Erythroblast (primary cell): ENCODE data around the gene APBB2.

Experiments used
- GATA1 ChIP-seq: IDR thresholded peaks from 2 replicates; pipeline ENCODE4 v1.6.1; 2011; ENCODE audit warnings: low read depth, mild to moderate bottlenecking, control low read depth, low read length, moderate library complexity
- POLR2A ChIP-seq: IDR thresholded peaks from 2 replicates; pipeline ENCODE4 v1.6.1; 2011; ENCODE audit warnings: mild to moderate bottlenecking, low read length

DNA sequence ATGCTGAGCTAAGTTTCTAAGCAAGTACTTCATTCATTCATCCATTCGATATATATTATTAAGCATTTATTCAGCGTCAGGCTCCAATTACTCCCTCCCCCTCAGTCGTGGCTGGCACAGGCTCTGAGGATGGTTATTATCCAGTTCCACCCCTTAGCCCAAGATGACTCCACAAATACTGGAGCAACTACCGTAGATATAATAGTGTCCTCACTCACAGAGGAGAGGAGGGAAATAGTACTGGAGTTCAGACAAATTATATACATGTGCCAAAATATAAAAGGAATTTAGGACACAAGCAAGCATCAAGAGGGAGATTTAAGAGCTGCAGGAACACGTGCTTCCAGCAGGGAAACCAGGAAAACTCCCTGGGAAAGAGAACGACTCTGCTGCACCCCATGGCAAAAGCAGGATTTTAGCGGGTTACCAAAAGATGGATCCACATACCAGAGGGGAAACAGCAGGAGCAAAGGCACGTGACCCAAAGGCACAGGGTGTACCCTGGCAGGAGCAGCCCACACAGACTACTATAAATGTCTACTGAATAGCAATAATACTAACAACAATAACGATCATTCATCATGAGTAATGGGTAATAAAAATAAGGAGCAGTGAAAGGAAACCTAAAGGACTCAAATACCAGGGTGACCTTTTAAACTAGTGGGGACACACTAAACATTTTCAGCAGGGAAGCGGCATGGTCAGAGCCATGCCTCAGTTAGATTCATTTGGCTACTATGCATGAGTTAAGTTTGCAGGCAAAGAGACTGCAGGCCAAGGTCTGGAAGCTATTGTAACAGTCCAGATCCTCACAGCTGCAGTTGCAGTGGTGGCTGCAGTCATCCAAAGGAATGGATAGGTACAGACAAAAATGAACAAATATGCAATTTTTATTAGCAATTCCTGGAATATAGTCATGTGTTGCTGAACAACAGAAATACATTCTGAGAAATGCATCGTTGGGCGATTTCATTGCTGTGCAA is 153.7 kb downstream of the APBB2 start:
- no peak for TF ChIP-seq POLR2A
- TF ChIP-seq GATA1 = no peak
